ENCODE measurements around the gene CYP2A13.
"Not testable (repeated sequence)": the region's sequence is repeated elsewhere in the genome, so short reads cannot be mapped to it uniquely, and the experiment has no call there.

CYP2A13 gene

GRCh38 chr19:41120929-41121911 lies 33.0 kb downstream of the CYP2A13 start:
- DNase-seq (ENCODE audit: low spot score), result not testable (repeated sequence)

GRCh38 chr19:41122846-41123245 lies 34.6 kb downstream of the CYP2A13 start:
- DNase-seq (ENCODE audit: low spot score), result not testable (repeated sequence)

GRCh38 chr19:41123716-41124294 lies 35.6 kb downstream of the CYP2A13 start:
- DNase-seq (ENCODE audit: low spot score), result no peak

- not testable (repeated sequence) for DNase-seq (ENCODE audit: low spot score)
These were observed 38.5 kb downstream of the CYP2A13 start for GRCh38 chr19:41126765-41127203.

- DNase-seq (ENCODE audit: low spot score), result not testable (repeated sequence)
These were observed 39.1 kb downstream of the CYP2A13 start for GRCh38 chr19:41127362-41127761.

GRCh38 chr19:41127801-41128300 lies 39.6 kb downstream of the CYP2A13 start:
- not testable (repeated sequence) for DNase-seq (ENCODE audit: low spot score)

- no peak for DNase-seq (ENCODE audit: low spot score)
These were observed 40.4 kb downstream of the CYP2A13 start for GRCh38 chr19:41128692-41129091.

- no peak for DNase-seq (ENCODE audit: low spot score)
These were observed 42.9 kb downstream of the CYP2A13 start for GRCh38 chr19:41131186-41131585.

GRCh38 chr19:41133260-41133659 lies 45.0 kb downstream of the CYP2A13 start:
- no peak for DNase-seq (ENCODE audit: low spot score)

GRCh38 chr19:41134616-41135015 lies 46.4 kb downstream of the CYP2A13 start:
- DNase-seq (ENCODE audit: low spot score), result no peak

GRCh38 chr19:41135390-41136384 lies 47.4 kb downstream of the CYP2A13 start:
- peak; percentile 52 for DNase-seq (ENCODE audit: low spot score)

GRCh38 chr19:41136636-41137455 lies 48.6 kb downstream of the CYP2A13 start:
- no peak for DNase-seq (ENCODE audit: low spot score)

GRCh38 chr19:41144403-41144802 lies 56.2 kb downstream of the CYP2A13 start:
- DNase-seq (ENCODE audit: low spot score), result peak; percentile 72
